ENCODE results near the gene CLP1.

CLP1 gene

DNA sequence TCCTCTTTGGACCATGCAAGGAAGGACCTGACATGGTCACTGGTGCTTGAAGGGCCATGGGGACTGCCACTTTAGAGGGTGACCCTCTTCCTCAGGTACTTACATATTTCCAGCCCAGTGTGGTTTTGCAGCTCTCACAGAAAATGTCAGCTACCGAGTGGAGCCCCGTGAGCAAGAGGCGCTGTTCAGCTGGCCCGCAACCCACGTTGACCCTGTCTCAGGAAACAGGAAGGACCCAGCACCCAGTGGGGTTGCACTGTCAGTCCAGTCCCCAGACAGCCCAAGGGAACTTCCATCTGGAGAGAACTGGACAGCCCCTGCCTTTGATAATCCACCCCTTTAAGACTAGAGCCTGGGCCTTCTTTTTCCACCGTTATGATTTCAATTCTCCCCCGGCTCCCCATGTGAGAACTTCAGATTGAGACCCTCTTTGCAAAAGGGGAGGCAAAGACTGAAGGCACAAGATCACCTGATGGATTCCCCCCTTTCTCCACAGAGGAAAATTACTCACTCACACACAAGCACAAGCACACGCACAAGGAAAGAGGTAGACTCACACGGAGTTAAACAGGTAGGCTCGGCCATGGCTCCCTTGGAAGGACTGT lies 11.3 kb upstream of the CLP1 start:
- Histone ChIP-seq H3K4me3 (replicated peaks; ENCODE audit: insufficient read depth, low read length) (no peak overlapping the region), H3K27me3 (ENCODE audit: insufficient read depth, poor library complexity, severe bottlenecking) (peaks cover 11% of the 10 kb centered on the region), H3K27ac (replicated peaks) (no peak overlapping the region)
- DNase-seq (ENCODE audit: low read depth in 1 of 2, low spot score in 1 of 2): no peak
- TF ChIP-seq REST (IDR thresholded peaks at IDR 0.05; ENCODE audit: insufficient replicate concordance, low read depth) (no peak), GABPA (IDR thresholded peaks at IDR 0.05; ENCODE audit: low read depth) (no peak), POLR2AphosphoS5 (IDR thresholded peaks at IDR 0.05; ENCODE audit: low read depth) (no peak), SPI1 (IDR thresholded peaks at IDR 0.05; ENCODE audit: borderline replicate concordance, low read depth) (no peak)
- TF ChIP-seq, protein P1, sequence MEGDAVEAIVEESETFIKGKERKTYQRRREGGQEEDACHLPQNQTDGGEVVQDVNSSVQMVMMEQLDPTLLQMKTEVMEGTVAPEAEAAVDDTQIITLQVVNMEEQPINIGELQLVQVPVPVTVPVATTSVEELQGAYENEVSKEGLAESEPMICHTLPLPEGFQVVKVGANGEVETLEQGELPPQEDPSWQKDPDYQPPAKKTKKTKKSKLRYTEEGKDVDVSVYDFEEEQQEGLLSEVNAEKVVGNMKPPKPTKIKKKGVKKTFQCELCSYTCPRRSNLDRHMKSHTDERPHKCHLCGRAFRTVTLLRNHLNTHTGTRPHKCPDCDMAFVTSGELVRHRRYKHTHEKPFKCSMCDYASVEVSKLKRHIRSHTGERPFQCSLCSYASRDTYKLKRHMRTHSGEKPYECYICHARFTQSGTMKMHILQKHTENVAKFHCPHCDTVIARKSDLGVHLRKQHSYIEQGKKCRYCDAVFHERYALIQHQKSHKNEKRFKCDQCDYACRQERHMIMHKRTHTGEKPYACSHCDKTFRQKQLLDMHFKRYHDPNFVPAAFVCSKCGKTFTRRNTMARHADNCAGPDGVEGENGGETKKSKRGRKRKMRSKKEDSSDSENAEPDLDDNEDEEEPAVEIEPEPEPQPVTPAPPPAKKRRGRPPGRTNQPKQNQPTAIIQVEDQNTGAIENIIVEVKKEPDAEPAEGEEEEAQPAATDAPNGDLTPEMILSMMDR (IDR thresholded peaks at IDR 0.05; ENCODE audit: insufficient read depth, low read length): no peak

GRCh38 chr11:57646799-57647303 lies 10.7 kb upstream of the CLP1 start:
- no peak overlapping the region for H3K4me3 ChIP-seq (replicated peaks; ENCODE audit: insufficient read depth, low read length)
- H3K27ac ChIP-seq (replicated peaks): no peak overlapping the region
- H3K27me3 ChIP-seq (ENCODE audit: insufficient read depth, poor library complexity, severe bottlenecking): peaks cover 11% of the 10 kb centered on the region
- TF ChIP-seq POLR2AphosphoS5 (IDR thresholded peaks at IDR 0.05; ENCODE audit: low read depth): no peak
- TF ChIP-seq GABPA (IDR thresholded peaks at IDR 0.05; ENCODE audit: low read depth): no peak
- no peak for TF ChIP-seq SPI1 (IDR thresholded peaks at IDR 0.05; ENCODE audit: borderline replicate concordance, low read depth)
- TF ChIP-seq, protein P1 (IDR thresholded peaks at IDR 0.05; ENCODE audit: insufficient read depth, low read length): no peak
- TF ChIP-seq REST (IDR thresholded peaks at IDR 0.05; ENCODE audit: insufficient replicate concordance, low read depth): no peak
- no peak for DNase-seq (ENCODE audit: low read depth in 1 of 2, low spot score in 1 of 2)

DNA sequence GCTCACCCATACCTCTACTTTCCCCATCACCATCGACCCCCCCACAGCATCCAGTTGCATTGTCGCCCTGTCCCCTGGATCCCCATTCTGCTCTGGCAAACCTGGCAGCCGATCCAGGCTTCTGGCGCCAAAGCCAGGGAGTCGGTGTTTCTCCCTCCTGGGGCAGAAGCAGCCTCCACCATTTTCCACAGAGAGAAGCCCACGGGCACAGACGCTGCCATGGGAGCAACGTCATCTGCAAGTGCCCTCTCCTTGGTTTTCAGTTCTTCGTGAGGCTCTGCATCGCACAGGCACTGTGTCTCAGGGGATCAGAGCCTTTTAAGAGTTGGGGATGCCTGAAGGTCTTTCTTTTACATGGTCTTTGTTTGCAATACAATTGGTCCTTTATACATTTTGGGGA lies 10.2 kb upstream of the CLP1 start:
- peaks cover 11% of the 10 kb centered on the region for H3K27me3 ChIP-seq (ENCODE audit: insufficient read depth, poor library complexity, severe bottlenecking)
- TF ChIP-seq POLR2AphosphoS5 (IDR thresholded peaks at IDR 0.05; ENCODE audit: low read depth) (no peak), REST (IDR thresholded peaks at IDR 0.05; ENCODE audit: insufficient replicate concordance, low read depth) (no peak), GABPA (IDR thresholded peaks at IDR 0.05; ENCODE audit: low read depth) (no peak)
- TF ChIP-seq, protein P1 (IDR thresholded peaks at IDR 0.05; ENCODE audit: insufficient read depth, low read length): no peak
- no peak overlapping the region for H3K4me3 ChIP-seq (replicated peaks; ENCODE audit: insufficient read depth, low read length)
- DNase-seq (ENCODE audit: low read depth in 1 of 2, low spot score in 1 of 2): no peak
- no peak overlapping the region for H3K27ac ChIP-seq (replicated peaks)
